Urothelium cell line (cell line): ENCODE results near the gene INPP5F.
"Not testable (repeated sequence)": the region's sequence is repeated elsewhere in the genome, so short reads cannot be mapped to it uniquely, and the experiment has no call there.

Experiments used
- DNase-seq: peaks from one replicate; pipeline ENCODE4 v3.0.0; 2011; ENCODE audit warnings: low spot score, mixed read lengths
- FAIRE-seq: peaks from 2 replicates; lab custom pipeline; 2011; peaks lifted over from hg19 to GRCh38; lab: Jason Lieb, UNC

The INPP5F gene

DNA sequence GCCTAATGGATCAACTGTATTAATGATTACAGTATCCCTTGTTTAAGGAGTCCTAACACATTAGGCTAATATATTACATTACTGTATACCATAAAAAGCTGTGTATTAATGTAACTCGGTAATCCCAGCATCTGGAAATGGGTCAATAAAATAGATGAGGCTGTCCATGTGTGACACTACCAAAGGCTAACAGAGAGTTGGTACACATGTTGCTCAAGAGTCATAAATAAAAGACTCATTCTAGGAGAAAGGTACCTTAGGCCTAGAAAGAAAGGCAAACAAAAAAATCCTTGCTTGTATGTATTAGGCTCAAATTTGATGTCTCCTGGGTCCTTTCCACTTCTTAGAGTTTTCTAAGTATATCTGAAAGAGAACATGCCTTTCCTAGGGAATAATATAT lies 132.2 kb downstream of the INPP5F start:
- no peak for FAIRE-seq
- no peak for DNase-seq

DNA sequence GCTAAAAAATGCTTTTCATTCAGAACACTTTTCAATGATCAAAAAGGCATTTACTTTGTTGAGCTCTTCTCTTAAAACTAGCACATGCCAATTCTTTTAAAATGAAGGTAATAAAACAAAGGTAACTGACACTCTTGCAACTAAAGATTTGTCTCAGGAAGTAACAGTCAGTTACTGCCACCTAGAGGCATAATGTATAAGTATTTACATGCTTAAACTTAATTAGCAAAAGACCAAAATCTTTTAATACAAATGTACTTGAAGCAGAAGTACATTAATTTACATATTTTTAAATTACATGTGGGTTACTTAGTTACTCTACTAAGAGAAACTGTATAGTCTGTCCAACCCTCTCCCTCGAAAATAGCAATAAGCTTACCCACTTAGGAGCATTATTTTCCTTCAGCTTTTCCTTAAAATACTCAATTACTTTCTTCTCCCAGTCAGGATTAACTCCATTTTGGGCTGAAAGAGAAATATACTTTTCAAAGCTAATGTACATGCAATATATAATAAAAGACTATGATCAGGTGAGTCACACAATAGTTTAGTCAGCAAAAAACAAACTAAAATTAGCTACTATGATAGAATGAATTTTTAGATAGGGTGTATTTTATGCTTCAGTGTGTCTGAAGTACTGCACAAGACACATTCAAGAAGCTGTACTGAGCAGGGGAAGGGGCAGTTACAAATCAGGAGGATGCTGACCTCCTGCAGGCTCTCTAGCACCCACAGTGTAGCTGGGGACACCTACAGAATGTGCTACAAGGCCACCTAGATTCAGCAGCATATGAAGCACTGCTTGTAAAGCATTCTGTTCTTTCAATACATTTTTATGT lies 133.8 kb downstream of the INPP5F start:
- DNase-seq, result no peak
- no peak for FAIRE-seq

DNA sequence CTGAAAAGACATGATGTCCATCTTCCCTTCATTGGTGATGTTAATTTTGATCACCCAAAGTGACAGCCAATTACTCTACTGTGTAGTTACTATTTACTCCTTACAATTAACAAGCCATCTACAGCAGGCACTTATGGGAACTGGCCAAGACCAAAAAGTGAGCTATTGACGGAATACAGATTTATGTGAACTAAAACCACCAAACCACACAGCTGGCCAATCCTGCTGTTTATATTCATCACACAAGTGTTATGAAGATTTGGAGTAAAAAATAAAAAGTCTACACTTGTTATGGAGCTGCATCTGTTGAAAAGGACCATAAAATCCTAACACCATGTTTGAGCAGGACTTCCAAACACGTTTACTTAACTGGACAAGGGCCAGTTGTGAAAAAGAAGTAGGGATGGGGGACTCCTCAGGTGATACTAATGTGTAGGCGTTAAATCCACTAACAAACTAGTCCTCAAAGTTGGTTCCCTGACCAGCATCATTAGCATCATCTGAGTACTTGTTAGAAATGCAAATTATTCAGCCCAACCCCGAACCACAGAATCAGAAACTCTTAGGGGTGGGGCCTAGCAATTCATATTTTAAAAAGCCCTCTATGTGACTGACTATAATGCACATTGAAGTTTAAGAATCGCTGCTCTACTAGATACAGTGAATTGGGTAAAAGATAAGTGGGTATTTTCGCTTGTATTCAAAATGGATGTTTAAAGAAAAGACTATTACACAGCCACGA lies 135.2 kb downstream of the INPP5F start:
- no peak for DNase-seq
- FAIRE-seq, result no peak

DNA sequence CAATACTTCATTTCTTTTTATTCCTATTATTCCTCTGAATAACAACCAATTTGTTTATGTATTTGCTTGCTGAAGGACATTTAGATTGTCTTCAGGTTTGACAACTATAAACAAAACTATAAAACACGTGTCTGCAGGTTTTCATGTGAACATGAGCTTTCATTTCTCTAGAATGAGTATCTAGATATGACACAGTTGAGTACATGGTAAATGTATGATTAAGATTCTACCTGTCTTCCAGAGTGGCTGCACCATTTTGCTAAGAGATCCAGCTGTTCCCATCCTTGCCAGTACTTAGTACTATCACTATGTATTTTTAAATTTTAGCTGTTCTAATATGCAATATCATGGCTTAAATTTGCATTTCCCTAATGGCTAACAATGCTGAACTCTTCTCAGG lies 136.7 kb downstream of the INPP5F start:
- DNase-seq, result no peak
- FAIRE-seq, result no peak

DNA sequence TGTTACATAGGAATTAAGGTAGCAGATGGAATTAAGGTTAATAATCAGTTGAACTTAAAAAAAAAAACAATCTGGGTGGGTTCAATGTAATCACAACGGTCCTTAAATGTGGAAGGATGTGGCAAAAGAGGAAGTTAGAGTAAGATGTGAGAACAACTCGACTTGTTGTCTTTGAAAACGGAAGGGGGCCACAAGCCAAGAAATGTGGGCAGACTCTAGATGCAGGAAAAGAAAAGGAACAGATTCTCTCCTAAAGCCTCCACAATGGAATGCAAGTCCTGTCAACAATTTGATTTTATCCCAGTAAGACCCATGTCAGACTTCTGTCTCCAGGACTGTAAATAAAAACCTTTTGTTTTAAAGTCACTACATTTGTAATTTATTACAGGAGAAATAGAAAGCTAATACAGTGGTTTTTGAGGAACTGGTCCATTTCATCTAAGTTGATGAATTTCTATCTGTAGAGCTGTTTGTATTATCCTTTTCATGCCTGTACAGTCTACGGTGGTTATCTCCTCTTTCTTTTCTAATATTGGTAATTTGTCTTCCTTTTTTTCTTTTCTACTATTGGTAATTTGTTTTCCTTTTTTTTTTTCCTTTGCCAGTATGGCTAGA lies 138.2 kb downstream of the INPP5F start:
- FAIRE-seq (no peak), DNase-seq (no peak)

DNA sequence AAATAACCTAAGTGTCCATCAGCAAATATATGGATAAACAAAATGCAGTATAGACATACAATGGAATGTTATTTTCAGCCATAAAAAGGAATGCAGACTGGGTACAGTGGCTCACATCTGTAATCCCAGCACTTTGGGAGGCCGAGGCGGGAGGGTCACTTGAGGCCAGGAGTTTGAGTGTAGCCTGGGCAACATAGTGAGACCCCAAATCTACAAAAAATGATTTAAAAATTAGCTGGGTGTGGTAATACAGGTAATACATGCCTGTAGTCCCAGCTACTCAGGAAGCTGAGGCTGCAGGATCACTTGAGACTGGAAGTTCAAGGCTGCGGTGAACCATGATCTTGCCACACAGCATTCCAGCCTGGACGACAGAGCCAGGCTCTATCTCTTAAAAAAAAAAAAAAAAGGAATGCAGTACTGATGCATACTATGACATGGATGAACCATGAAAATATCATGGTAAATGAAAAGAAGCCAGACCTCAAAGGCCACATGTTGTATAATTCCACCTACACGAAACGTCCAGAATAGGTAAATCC lies 139.9 kb downstream of the INPP5F start:
- FAIRE-seq, result no peak

DNA sequence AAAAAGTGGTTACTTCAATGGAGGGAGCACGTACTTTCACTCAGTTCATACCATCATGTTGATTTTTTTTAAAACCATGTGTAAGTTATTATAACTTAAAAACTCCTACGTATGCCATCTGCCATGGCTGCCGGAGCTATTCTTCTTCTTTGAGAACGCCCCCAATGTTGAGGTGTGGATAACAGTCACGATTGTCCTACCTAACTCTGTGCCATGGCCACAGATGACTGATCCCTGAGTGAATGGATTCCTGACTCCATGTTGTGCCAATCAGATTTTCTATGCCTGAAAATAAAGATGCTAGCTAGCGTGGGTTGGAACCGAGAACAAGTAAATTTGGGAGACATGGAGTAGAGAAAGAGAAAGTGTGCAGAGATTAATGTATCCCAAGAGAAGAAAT lies 141.5 kb downstream of the INPP5F start:
- no peak for DNase-seq
- FAIRE-seq, result no peak

More for the DNA sequence above, 139.9 kb downstream of the INPP5F start:
- no peak for DNase-seq

DNA sequence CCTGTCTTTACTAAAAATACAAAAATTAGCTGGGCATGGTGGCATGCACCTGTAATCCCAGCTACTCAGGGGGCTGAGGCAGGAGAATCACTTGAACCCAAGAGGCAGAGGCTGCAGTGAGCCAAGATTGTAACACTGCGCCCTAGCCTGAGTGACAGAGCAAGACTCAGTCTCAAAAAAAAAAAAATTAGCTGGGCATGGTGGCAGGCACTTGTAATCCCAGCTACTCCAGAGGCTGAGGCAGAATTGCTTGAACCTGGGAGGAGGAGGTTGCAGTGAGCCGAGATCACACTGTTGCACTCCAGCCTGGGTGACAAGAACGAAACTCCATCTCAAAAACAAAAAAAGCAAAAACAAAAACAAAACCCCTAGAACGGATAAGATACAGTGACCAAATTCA lies 143.5 kb downstream of the INPP5F start:
- DNase-seq, FAIRE-seq: not testable (repeated sequence)

DNA sequence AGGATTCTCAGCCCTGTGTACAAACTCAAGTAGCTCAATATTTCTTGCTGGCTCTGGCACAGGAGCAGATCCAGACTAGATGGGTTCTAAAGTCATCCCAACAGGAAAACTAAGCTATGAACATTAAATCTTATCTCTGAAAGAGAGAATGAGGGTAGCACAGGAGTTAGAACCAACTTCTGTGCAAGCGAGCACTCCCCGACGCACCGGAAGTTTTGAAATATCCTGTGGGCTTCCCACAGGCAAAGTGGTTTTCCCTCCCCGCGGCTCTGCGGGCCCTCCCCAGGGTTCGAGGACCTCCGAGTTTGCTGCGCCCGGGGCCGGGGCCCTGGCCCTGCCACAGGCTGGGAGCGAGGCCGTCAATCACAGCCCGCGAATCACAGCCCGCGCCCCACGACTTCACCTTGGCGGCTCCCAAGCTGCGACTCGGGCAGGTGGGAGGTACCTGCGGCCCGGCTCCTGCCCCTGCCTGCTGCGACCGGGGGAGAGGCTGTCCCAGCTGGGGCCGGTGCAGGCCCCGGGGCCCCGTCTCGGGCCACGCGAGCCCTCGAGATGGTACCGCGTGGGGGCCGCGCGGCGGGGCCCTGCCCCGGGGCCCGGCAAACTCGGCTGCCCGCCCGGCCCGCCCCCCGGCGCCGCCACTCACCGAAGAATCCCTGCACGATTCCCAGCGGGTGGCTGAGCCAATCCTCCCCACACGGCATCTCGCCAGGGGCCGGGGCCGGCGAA lies 146.2 kb downstream of the INPP5F start:
- FAIRE-seq (no peak), DNase-seq (peak; percentile 41)

DNA sequence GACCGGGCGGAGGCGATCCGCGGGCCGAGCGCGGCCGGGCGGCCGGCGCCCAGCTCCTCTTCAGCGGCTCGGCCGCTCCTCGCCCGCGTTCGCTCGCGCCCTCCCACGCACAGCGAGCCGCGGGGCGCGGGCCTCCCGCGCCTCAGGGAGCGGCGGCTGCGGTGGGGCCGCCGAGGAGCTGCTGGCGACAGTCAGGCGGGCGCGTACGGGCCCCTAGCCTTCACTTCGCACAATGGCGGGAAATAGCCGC lies 146.7 kb downstream of the INPP5F start, which contains the start of gene MCMBP:
Gene MCMBP, minus strand, starts transcription at position 234 of the 250 bp plus-strand sequence. CDS start 259 bp downstream, outside the sequence.
- DNase-seq, result no peak

DNA sequence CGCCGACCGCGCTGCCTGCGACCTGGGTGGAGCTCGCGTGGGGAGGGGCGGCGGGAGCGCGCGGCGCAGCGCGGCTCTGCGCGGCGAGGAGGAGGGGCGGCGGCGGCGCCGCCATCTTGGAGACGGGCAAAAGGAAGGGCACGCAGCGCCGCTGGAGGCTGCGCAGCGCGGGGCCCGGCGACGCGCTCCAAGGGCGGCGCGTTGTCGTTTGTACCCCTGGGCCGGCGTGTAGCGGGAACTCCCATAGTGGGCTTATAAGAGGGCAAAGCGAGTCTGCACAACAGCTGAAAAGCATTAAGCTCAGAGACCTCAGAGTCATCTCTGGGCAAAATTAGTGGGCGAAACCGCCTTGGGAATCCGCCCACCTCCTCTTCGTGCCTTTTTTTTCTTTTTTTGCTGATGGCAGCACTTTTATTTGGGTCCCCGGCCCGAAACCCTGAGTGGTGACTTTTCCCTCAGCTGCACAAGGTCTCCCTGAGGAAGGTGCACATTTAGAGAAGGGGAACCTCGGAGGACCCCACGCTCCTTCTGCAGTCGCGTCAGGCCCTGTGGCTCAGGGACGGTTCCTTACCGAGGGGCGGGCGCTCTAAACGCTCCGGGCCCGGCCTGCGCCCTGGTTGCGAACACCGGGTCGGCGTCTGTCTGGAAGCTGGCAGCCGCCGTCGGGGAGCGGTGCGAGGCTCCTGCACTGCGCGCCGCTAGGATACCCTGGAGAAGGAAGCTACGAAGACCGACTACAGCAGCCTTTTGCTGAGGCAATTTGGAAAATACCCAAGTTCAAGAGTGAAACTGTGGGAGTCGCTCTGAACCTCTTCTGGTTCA lies 147.2 kb downstream of the INPP5F start:
- FAIRE-seq (peak; percentile 70), DNase-seq (peak; percentile 89)

More for the DNA sequence above, 146.7 kb downstream of the INPP5F start, which contains the start of gene MCMBP:
- no peak for FAIRE-seq

DNA sequence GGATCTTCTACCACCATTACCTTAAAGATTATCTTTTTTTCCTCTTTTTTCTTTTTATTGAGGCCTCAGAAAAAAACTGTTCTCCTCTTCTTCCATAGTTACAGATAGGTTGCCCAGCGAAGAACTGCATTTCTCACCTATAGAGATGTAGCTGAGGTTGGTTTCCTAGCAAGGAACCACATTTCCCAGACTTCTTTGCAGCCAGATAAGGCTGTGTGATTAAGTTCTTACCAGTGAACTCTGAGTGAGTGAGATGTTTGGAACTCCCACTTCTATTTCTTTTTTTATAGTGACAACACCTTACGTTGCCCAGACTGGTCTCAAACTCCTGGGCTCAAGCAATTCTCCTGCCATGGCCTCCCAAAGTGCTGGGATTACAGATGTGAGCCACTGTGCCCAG lies 152.7 kb downstream of the INPP5F start:
- FAIRE-seq (no peak), DNase-seq (no peak)
